GM18870 (cell line): Measurements from ENCODE around the gene INTS6.

Source experiments
- ATAC-seq: cut with Tn5 transposase; IDR thresholded peaks from one replicate; pipeline ENCODE4 v1.9.1; 2021; ENCODE audit warnings: moderate library complexity; ENCODE audit not compliant: unreplicated experiment

INTS6 gene

DNA sequence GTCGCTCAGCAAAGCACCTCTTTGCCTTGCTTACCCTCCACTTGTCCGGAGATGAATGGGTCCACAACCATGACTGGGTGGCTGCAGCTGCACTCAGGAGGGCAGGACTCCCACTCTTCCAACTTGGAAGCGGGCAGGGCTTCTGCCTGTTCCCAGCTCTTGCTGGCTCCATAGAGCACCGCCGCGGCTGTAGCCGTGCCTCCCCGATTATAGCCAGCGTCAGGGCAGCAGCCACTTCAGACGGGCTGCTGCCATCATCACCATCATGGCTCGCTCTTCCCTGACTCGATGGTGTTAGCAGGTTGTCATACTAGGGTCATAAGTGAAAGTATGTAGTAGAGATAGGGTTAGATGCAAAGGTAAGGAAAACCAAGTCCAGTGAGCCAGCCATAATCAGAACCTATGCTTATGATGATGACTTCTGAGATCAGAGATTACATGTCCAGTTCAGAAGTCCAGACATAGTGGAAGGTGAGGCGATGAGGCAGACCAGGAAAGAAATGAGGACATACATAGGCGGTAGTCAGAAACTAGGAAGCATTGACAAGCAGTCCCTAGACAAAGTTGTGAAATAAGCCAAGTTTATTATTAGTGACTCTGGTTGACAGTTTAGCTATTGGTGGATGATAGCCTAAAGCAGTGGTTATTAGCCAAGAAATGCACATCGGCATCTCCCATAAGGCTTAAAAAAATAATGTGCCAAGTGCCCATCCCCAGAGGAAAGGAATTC is 4.4 kb upstream of the INTS6 start:
- ATAC-seq: no peak

DNA sequence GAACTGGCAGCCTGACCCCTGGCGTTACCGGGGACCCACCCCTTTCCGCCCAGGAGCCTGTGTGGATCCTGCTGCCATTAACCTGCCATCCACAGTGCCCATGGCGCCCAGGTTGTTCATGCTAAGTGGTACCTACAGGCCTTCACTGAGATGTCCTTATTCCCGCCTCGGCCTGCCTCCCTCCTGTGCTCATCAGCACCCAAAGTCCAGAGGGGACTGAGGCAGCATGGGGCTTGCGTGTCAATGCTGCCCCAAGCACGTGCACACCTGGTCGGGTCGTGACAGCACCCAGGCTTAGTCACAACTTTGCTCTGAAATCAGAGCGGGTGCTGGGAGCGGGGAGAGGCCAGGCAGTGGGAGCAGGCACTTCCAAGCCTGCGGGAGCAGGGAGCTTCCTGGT is 3.7 kb upstream of the INTS6 start:
- no peak for ATAC-seq

DNA sequence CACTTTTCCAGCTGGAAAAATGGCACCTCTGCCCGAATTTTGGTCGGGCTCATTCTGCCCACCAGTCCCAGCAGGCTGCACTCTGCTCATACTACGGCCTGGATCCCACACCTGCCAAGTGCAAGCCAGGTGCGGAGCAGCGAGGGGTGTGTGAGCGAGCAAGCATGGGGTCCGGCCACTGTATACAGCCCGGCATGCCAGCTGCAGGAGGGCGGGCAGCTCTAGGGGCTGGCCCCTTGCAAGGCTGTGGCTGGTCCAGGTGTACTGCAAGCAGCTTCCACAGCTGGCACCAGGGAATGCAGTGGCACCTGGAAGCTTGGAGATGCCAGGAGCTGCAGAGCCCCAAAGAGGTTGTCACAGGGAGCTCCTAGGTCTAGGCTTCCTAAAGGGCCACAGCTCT is 2.7 kb upstream of the INTS6 start:
- ATAC-seq: no peak

DNA sequence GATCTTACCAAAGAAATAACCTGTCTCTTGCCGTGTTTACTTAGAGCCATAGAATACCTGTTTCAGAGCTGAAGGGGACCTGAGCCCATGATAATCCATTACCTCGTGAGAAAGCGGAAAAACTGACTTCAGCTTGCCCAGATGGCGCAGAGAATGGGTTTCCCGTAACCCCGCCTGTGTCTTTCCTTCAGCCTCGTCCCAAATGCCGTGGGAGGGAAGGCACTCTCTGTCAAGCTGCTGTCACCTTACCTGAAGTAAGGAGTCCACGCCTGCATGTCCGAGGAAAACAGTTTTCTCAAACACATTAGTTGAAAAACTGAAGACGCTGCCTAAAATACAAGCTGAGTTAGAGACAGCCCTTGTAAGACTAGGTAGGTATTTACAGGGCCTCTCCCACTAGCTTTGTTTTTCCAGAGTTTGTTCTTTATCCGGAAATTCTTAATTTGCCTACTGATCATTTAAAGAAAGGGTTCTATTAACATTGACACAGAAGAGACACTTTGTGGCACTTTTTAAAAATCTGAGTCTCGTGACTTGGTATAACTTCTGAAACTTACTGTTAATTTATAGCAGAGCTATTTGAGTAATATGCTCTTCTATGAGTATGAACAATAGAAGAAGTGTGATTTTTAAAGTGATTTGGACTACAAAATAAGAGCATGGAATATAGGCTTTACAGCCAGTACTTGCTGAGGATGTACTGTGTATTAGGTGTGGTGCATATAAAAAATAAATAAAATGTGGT is 1.3 kb upstream of the INTS6 start:
- ATAC-seq: no peak

DNA sequence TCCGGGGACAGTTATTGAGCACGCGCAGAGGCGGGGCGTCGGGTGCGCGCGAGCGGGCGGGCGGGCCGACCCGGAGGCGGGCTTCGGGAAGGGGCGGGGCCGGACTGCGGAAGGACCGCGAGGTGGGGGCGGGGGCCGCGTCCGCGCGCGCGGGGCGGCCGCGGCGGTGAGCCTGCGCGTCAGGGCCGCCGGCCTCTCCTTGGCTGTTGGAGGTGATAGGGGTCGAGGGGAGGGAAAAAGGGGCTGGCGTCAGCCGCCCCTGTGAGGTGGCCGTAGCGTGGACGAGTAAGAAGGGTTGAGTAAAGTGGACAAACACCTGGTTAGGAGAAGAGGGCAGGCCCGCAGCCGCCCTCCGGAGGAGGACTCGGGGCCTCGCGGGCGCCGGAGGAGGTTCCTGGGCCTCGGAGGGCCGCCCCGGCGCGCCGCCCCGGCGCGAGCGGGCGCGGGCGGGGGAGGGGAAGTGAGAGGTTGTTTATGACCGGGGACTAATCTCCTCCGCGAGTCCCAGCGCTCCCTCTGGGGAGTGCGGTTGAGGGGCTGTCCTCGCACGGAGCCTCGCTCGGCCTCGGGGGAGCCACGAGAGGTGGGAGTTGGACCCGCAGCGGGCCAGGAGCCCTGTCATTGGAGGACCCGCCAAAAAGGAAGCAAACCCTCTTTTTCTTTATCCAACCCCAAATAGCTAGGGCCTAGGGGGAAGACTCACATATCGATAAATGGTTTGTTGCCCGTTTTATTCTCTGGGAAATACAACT is 547 bp upstream of the INTS6 start:
- peak; percentile 39 for ATAC-seq

DNA sequence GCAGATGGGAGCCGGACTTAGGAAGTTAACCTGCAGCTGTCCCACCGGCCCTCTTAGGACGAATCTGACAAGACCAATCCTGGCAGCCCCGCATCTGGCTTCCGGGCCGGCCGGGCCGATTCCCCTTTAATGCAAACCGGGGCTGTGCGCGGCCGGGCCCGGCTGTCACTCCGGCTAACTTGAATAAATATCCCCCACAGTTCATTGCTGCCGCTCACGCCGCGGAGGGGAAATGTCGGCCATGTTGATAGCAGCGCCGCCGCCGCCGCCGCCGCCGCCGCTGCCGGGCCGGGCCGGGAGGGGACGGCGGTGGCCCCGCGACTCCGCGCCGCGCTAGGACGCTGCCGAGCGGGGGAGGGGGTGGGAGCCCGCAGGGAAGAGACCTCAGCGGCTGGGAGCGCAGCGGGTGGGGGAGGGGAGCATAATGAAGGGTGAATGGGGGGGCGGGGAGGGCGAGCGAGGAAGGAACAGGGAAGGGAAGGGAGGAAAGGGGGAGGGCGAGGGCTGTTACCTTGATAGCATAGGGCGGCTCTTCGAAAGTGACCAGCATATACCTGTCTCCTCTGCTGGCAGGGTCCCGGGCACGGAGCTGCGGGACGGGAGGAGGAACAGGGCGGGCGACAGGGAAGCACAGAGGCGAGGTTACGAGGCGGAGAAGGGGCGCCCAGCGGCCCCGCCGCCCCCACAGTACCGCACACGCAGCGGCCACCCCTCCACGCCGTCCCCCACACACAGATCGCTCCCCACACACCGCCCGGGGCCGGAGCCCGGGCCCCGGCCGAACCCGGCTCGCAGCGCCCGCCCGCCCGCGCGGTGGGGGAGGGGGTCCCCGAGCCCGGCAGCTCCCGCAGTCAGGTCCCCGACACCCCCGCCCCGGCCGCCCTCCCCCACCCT is 1.1 kb downstream of the INTS6 start:
- no peak for ATAC-seq

DNA sequence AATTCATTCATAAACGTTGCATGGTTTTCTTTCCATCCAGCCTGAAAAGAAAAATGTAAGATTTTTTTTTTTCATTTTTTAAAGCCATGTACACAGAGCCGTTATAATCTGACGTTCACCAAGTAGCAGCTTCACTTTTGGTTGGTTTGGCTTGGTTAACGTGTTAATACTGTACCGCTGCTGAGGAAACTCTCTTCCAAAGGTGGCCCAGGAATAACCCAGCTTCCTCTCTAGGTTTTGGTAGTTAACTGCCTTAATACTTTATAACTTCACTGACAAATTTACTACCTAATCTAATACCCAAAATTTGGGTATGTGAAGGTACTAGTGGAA is 1.7 kb downstream of the INTS6 start:
- ATAC-seq: no peak

DNA sequence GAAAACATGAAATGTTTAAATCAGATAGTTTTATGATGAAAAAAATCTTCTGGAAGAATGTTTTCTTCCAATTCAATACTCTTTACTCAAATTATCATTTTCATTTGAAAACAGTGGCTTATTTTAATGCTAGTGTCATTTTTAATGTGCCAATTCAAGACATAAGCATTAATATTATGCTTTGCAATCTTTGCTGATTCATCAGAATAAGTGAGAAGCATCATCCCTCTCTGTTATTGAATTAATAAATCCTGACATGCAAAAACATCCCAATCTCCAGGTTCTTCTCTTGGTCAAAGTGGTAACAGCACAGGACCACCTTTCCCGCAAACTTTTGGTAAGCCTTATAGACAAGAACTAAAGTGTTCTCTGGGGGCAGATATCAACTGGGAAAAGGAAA is 3.8 kb downstream of the INTS6 start:
- ATAC-seq: no peak

DNA sequence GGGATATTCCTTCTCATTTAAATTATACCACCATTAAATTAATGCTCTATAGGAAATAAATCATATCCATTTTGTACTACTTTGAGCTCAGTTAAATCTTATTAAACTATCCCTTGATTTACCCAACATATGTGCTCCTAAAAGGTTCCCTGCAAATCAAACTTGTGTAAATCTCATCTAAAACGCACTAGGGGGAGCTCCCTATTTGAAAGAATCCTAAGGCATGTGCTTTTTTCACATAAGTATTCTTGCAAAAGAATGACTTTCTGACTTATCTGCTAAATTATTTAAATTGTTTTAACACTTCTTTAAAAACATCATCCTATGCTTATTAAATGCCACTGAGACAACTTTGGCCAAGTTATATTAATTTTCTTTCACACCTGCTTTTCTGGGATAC is 7.9 kb downstream of the INTS6 start:
- ATAC-seq: no peak

DNA sequence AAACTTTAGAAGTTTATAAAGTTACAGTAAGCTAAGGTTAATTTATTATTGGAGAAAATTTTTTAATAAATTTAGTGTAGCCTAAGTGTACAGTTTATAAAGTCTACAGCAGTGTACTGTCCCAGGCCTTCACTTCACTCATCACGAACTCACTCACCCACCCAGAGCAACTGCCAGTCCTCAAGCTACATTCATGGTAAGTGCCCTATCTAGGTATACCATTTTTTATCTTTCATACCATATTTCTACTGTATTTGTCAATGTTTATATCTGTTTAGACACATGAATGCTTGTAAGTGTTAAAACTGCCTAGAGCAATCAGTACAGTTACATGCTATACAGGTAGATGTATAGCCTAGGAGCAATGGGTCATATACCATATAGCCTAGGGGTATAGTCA is 12.5 kb downstream of the INTS6 start:
- ATAC-seq: no peak

DNA sequence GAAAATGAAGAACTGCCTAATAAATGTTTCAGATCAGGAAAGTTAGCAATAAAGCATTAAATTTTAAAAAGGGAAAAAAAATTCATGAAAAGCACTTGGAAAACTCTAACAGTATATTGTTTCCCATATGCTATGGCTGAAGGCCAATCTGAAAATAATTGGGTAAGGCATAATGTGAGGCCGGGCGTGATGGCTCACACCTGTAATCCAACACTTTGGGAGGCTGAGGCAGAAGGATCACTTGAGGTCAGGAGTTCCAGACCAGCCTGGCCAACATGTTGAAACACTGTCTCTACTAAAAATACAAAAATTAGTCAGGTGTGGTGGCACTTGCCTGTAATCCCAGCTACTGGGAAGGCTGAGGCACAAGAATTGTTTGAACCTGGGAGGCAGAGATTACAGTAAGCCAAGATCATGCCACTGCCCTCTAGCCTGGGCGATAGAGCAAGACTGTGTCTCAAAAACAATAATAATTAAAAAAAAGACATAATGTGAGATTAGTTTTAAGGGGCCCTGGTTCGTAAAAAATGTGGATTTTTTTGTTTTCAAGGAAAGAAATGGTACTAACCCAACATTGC is 15.2 kb downstream of the INTS6 start:
- ATAC-seq: no peak

DNA sequence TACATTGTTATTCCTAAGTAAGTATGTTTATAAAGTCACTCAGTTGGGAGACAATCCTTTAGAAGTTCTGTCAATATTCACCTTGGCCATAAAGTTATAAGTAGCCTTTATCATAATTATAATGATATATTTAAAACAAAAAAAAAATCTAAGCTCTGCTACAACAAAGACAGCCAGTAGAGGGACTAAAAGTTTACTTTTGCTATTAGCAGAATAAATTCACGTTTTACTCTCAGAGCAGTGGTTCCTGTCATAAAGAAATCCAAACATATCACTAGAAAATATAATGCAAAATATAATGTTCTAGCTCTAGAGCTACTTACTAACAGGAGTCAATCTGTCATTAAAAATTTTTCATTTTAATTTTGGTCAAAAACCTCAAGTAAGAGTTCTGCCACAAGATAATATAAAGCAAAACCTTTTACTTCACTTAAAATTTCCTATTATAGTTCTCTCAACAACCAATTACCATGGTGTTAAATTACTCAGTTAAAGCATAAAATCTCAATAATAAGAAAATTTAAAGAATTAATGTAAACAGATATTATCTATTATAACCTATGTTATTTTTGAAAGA is 17.7 kb downstream of the INTS6 start:
- ATAC-seq: no peak

DNA sequence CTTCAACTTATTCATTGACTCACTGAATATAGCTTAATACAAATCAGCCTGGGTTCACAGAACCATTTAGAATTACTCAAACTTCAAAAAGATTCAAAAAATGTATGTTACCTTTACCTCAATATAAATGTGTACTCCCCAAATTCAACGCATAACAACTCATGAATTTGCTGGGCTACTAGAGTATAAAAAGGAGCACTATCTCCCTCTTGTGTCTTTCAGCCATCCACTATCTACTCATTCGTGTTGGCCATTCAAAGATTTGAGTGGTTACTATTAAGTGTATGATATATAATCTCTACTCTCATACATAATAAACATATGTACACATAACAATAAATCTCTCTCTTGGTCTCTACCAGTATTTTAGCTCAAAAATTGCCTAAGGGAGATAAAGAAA is 20.3 kb downstream of the INTS6 start:
- ATAC-seq: no peak

DNA sequence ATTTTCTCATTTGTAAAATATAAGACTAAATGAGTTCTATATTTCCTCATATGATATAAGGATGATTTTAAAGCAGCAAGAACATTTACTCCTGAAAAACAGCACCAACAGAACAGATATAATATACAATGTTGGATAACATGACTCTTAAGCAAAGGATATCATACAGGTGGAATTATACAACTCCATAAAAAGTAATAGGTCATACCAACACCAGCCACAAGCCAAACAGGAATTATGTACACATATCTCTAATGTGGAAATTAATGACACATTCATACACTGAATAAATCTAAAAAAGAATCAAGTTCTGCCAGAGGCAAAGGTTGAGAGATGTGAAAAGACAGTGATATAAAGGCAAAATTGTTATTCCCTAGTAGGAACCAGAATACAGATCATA is 25.9 kb downstream of the INTS6 start:
- ATAC-seq: no peak

DNA sequence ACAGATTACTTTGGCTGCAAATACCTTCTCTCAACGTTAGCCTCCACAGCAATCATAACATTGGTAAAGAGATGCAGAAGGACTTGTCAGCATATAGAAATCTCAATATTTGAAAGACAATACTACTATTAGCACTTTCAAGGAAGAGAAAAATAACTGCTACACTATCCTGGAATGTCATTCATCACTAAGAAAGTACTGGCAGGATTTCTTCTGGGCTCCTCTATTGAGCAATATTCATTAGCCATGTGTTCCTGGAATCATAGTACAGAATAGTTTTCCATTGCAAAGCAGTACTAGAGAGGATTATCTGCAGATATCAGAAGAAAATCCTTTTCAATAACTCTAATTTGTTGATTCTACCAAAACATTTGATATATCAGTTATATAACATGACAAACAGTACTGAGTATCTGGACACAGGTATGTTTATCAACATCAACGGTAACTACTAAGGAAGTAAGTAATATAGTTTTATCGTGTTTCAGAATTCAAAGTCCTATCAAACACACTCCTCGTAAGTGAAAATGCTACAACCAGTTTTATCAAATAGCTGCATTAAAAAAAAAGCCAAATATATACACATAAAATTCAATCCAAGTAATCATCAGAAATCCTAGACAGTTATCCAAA is 27.3 kb downstream of the INTS6 start:
- no peak for ATAC-seq

DNA sequence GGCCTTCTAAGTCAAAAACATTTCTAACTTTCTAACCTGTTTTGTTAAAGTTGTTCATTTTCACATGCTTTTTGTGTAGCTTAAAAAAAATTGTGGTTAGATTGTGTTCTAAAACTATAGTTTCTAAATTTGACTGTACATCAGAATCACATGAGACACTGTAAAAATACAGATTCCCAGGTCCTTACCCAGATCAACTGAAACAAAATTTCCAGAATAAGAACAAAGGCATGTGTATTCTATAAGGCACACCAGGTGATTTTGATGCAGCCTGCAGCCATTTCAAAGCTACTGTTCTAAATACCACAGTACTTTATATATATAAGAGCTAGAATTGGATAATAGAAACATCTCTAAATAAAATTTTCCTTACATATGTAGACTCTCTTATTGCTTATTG is 29.1 kb downstream of the INTS6 start:
- ATAC-seq: no peak

DNA sequence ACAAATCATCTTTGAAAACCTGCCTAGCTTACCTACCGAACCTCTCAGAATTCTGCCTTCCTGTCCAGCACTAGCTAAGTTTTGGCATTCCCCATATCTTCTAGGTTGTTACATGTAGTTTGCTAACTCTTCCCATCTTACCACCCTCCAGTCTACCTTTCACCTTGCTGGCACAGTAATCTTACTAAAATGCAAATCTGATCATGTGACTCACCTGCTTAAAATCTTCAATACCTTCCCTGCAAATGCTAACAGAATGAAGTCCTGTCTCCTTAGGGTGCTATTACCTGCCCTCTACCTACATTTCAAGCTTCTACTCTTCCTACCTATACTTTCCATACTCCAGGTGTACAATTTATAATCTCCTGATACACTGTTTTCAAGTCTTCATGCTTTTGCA is 30.4 kb downstream of the INTS6 start:
- no peak for ATAC-seq

DNA sequence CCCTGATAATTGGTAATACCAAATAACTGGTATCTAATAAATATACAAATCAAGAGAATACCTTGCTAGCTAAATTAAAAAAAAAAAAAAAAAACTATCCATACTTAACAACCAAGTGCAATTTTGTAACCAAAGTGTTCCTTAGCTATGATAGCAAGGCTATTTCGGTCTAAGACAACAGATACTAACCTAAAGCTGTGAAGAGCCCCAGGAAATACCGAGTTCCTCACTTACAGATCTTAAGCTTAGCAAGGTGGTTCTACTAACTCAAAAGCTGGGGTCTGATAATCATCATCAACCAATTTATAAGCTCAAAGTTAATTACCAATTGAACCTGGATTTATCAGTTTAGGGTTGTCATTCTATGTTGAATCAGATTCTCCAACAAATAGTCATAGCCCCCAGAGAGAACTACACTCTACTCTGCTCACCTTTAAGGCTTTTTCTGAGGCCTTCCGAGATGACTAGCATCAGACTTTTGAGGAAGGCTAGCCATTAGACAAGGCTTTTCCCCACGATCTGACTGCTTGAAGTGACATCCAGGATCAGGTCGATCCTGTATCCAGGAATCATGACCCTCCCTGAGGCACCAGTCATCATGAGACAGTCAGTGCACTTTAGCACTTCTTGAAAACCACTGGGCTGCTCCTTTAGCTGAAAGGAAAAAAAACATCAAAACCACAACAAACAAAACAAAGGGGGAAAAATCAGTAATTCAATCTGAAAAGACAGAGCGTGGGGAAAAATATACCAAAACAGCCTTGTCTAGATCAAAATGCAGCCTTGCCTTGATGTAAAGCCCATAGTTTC is 31.9 kb downstream of the INTS6 start:
- ATAC-seq: no peak

DNA sequence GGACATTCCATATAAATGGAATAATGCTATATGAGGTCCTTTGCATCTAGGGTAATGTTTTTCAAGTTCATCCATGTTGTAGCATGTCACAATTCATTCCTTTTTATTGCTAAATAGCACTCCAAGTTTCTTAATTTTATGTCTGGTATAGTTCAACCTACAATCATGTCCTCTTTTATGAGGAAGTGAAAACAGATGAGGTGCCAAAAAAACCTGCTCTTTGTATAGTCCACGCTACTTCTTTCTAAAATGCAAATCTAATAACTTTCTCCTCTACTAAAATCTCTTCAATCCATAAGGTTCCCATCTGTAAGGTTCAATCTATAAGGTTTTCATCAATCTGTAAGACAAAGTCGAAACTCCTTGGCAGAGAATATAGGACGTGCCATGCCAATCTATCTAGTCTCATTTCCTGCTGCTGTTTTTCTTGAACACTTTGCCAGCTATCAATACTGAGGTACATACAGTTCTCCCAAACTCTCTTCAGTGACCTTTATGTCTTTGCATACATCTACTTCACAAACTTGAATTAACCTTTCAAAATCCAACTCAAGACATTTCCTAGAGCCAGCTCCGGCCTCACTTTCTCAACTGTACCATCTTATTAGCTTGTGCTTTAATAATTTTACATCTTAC is 33.7 kb downstream of the INTS6 start:
- peak; percentile 46 for ATAC-seq
